Epithelial cell of prostate (primary cell): ENCODE results near the gene OLA1.
"Not testable (repeated sequence)": the region's sequence is repeated elsewhere in the genome, so short reads cannot be mapped to it uniquely, and the experiment has no call there.

Source experiments
- DNase-seq: peaks from one replicate; pipeline ENCODE4 v3.0.0-alpha.2; 2011; ENCODE audit warnings: low read depth, low spot score
- H3K27ac ChIP-seq: fragments of 450-650 bp; 2 replicates; pipeline ENCODE4 v1.5.1; 2017; ENCODE audit warnings: mild to moderate bottlenecking

Gene OLA1

GRCh38 chr2:174248187-174248997 is at the start of gene OLA1:
TSS of gene OLA1 (minus strand) at chr2:174248532. CDS start at chr2:174246815, 1,717 bp downstream.
- peak within 1 kb of the TSS; percentile 71 for H3K27ac ChIP-seq
- DNase-seq: peak; percentile 64

- DNase-seq: no peak
- H3K27ac ChIP-seq: no peak overlapping the region
These were observed 44.6 kb upstream of the OLA1 start for GRCh38 chr2:174292908-174293307.

GRCh38 chr2:174286172-174286571 is 37.8 kb upstream of the OLA1 start:
- H3K27ac ChIP-seq: no peak overlapping the region
- no peak for DNase-seq

GRCh38 chr2:174282441-174282840 is 34.1 kb upstream of the OLA1 start:
- no peak for DNase-seq
- no peak overlapping the region for H3K27ac ChIP-seq

GRCh38 chr2:174281736-174282135 is 33.4 kb upstream of the OLA1 start:
- no peak for DNase-seq

GRCh38 chr2:174280596-174280995 is 32.3 kb upstream of the OLA1 start:
- H3K27ac ChIP-seq: no peak overlapping the region
- DNase-seq: no peak

More at GRCh38 chr2:174281736-174282135, 33.4 kb upstream of the OLA1 start:
- no peak overlapping the region for H3K27ac ChIP-seq

- DNase-seq, H3K27ac ChIP-seq: not testable (repeated sequence)
These were observed 21.9 kb upstream of the OLA1 start for GRCh38 chr2:174270263-174270662.

- H3K27ac ChIP-seq: no peak overlapping the region
- no peak for DNase-seq
These were observed 18.0 kb upstream of the OLA1 start for GRCh38 chr2:174266288-174266687.

- DNase-seq: peak; percentile 84
These were observed 15.7 kb upstream of the OLA1 start for GRCh38 chr2:174263997-174264396.

GRCh38 chr2:174259981-174260380 is 11.6 kb upstream of the OLA1 start:
- no peak for DNase-seq
- H3K27ac ChIP-seq: peak overlapping the region; percentile 8

More at GRCh38 chr2:174263997-174264396, 15.7 kb upstream of the OLA1 start:
- peak overlapping the region; percentile 95 for H3K27ac ChIP-seq

- no peak overlapping the region for H3K27ac ChIP-seq
- no peak for DNase-seq
These were observed 5.9 kb upstream of the OLA1 start for GRCh38 chr2:174254267-174254666.

GRCh38 chr2:174248998-174249592 is 763 bp upstream of the OLA1 start:
- peak overlapping the region; percentile 71 for H3K27ac ChIP-seq
- DNase-seq: no peak

- no peak for DNase-seq
- peak overlapping the region; percentile 71 for H3K27ac ChIP-seq
These were observed 702 bp downstream of the OLA1 start for GRCh38 chr2:174247474-174248186.

- DNase-seq: no peak
- no peak overlapping the region for H3K27ac ChIP-seq
These were observed 1.4 kb downstream of the OLA1 start for GRCh38 chr2:174246944-174247381.

- H3K27ac ChIP-seq, DNase-seq: not testable (repeated sequence)
These were observed 2.7 kb downstream of the OLA1 start for GRCh38 chr2:174245628-174246027.

GRCh38 chr2:174245065-174245464 is 3.3 kb downstream of the OLA1 start:
- no peak overlapping the region for H3K27ac ChIP-seq
- no peak for DNase-seq

GRCh38 chr2:174243812-174244211 is 4.5 kb downstream of the OLA1 start:
- no peak for DNase-seq
- H3K27ac ChIP-seq: no peak overlapping the region

GRCh38 chr2:174240097-174240496 is 8.2 kb downstream of the OLA1 start:
- no peak overlapping the region for H3K27ac ChIP-seq
- no peak for DNase-seq

GRCh38 chr2:174236429-174236828 is 11.9 kb downstream of the OLA1 start:
- DNase-seq: no peak
- no peak overlapping the region for H3K27ac ChIP-seq

- H3K27ac ChIP-seq: no peak overlapping the region
- no peak for DNase-seq
These were observed 12.7 kb downstream of the OLA1 start for GRCh38 chr2:174235680-174236079.

GRCh38 chr2:174233771-174234275 is 14.5 kb downstream of the OLA1 start:
- no peak for DNase-seq

More at GRCh38 chr2:174233771-174234275, 14.5 kb downstream of the OLA1 start:
- no peak overlapping the region for H3K27ac ChIP-seq
